NCI-H2107 treated with DMSO at 0.1 percent for 48 hours (cell line): ENCODE data around the gene ABCD2.
"Not testable (repeated sequence)": the region's sequence is repeated elsewhere in the genome, so short reads cannot be mapped to it uniquely, and the experiment has no call there.

Experiments used
- DNase-seq: peaks from one replicate; lab custom pipeline; 2025; ENCODE audit not compliant: unreplicated experiment; lab: John Stamatoyannopoulos, UW

The ABCD2 gene

GRCh38 chr12:39612250-39612649 is 7.4 kb downstream of the ABCD2 start:
- no peak for DNase-seq

GRCh38 chr12:39611818-39612217 is 7.8 kb downstream of the ABCD2 start:
- no peak for DNase-seq

DNA sequence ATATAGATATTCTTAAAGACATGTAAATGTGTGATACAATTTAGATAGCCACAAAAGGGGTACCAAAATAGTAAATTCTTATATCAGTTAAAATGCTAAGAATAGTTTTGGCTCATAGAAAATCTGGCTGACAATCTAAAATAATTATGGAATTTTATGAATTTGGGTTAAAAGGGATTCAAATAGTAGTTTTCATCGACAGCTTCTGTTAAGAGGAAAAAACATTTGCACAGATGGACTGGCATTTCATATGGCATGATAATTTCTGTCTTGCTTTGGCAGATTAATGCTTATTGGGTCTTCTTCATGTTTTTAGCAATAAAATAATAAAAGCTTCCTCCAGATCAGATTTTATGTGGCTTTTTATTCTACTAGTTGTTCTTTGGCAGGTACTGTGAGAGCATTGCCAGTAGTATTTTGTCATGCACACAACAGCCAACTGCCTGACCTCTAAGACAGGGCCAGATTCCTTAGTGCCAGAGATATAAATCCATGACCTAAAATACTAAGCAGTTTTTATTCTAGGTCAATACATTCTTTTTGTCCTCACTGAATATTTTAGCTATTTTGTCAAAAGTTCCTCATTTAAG is 9.1 kb downstream of the ABCD2 start:
- DNase-seq = no peak

- no peak for DNase-seq
These were observed 12.7 kb downstream of the ABCD2 start for GRCh38 chr12:39606712-39607423.

DNA sequence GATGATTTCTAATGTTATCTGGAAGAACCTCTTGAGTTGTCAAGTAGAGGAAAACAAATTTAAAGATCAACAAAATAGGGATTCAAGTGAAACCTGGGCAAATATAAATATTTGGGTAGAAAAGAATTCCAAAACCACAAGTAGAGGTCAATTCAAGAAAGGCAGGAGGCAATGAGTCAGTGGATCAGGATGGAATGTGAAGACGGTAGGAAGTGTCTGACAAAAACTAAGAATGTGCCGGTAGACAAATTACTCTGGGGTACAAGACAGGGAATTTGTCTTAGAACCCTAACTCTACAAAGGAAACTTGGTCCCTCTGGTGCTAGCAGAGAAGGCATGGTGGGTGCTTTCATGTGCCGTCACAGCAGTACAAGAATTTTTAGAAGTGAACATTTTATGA is 13.6 kb downstream of the ABCD2 start:
- DNase-seq = no peak

DNA sequence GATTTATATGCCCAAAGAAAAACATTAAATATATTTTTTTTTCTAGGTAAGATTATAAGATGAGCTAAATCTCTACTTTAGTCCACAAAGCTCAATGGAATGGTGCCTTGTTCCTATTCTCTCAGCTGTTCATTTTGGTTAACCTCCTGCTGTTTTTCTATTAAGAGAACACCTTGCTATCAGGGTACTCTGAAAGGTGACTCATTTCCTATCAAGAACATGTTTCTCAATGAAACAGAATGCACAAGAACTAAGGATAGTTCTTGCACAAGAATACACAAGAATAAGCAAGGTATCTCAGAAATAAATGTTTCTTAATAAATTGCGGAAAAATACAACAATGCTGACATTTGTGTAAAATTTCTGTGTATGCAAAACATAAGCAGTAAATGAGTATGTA is 14.1 kb downstream of the ABCD2 start:
- no peak for DNase-seq

DNA sequence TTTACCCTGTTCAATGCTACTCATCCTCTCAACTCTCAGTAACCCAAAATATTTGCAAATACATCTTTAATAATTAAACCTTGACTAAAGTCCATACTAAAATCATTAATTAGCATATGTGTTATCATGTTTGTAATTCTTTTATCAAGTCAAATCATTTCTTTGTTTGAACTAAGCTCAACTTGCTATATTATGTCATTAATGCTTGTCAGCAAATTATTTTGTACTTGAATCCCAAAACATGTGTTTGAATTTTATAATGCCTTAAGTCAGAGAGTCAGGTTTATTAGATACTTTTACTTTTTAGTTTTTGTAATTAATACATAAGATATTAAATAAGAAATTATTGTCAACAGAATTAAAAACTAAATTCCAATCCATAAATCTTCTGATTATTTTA is 16.5 kb downstream of the ABCD2 start:
- DNase-seq = no peak

- DNase-seq = not testable (repeated sequence)
These were observed 17.7 kb downstream of the ABCD2 start for GRCh38 chr12:39601951-39602350.

GRCh38 chr12:39595928-39596327 is 23.7 kb downstream of the ABCD2 start:
- no peak for DNase-seq

DNA sequence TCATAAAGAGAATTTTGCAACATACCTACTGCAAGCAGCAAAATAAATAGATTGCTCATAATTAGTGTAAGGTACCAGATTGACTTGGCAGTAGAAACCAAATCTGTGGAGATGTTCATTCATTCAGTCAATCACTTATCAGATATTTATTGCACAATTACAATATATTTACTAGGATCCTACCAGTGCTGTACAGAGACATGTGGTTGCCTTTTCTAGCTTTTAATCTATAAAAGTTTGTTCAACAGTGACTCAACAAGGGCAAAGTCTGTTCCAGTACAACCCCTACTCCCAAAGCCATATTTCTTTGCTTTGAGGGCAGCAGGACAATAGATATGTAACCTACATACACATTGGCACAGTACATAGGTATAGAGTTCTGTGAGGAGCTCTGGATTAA is 27.3 kb downstream of the ABCD2 start:
- DNase-seq = no peak

GRCh38 chr12:39588348-39588747 is 31.3 kb downstream of the ABCD2 start:
- no peak for DNase-seq

GRCh38 chr12:39587225-39587624 is 32.4 kb downstream of the ABCD2 start:
- DNase-seq = no peak

DNA sequence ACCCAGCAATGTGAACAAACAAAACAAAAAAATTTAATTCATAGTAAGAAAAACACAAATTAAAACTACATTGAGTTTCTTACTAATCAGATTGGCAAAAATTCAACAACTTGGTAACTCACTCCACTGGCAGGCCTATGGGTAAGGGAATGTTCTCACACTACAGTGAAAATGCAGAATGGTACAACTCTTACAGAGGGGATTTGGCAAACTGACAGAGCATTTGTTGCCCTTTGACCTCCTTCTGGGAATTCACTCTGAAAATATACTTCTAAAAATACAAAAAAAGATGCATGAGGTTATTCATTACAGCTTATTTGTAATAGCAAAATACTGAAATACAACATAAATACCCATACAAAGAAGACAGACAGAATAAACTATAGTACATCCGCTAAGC is 32.8 kb downstream of the ABCD2 start:
- DNase-seq = no peak

GRCh38 chr12:39581592-39581991 is 38.0 kb downstream of the ABCD2 start:
- DNase-seq = no peak

DNA sequence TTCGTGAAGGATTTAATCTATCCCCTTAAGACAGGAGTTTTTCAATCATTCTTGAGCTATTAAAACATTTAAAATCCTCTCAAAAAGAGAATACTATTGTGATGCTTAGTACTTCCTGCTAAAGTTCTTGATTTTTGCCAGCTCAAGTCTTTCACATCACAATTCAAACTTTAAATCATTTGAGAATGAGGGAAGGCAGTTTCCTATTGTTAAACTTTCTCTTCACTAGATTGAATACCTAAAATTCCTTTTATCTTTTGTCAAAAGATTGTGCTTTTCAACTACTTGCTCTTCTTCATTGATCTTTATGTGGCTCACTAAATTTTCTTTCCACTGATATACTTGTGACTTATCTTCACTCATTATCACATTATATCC is 44.1 kb downstream of the ABCD2 start:
- no peak for DNase-seq

GRCh38 chr12:39574785-39575497 is 44.7 kb downstream of the ABCD2 start:
- no peak for DNase-seq

GRCh38 chr12:39574378-39574777 is 45.2 kb downstream of the ABCD2 start:
- DNase-seq = no peak

- DNase-seq = no peak
These were observed 45.6 kb downstream of the ABCD2 start for GRCh38 chr12:39573971-39574370.

DNA sequence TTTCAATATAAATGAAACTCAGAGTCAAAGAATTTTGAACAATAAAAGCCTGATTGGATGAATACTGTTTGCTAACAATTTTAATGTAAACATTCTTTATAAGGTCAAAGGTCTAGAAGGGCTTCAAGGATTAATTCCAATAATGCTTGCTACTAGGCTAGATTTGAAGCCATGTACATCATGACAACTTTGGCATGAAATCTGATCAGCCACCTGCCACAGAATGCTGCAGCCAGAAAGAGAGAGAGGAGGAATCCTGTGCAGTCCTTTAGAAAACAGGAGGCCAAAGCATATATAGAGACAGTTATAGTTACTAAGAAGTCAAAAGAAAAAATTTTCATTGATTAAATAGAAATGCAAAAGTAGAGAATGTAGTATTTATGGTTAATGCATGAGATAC is 47.1 kb downstream of the ABCD2 start:
- DNase-seq = no peak

- DNase-seq = no peak
These were observed 48.3 kb downstream of the ABCD2 start for GRCh38 chr12:39571351-39571750.

DNA sequence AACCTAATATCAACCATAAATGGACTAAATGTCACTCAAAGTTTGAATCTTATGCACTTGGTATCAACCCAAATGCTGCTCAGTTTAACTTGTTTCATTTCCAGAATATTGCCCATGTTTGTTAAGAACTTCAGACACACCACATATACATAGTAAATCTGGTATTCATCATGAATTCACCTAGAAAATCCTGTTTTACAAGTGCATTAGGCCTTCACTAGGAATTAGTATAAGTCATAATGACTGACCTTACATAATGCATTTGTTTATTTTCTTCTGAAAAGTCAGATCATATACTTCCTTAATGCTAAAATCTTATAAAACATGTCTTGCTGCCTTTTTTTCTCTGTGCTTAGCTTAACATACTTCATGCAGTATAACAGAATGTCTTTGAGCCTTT is 66.1 kb downstream of the ABCD2 start:
- no peak for DNase-seq

GRCh38 chr12:39544211-39544610 is 75.4 kb downstream of the ABCD2 start:
- DNase-seq = not testable (repeated sequence)
